Progenitor cell of endocrine pancreas (in vitro differentiated cells): ENCODE results near the gene VAMP8. TPM values are rescaled to one million over a fixed set of nuclear protein-coding genes. Genes with fewer than 3 reads are reported as not detected.

Source experiments
- DNase-seq: peaks from one replicate; pipeline ENCODE4 v3.0.0; 2021; ENCODE audit warnings: low spot score; ENCODE audit not compliant: unreplicated experiment
- H3K27ac Mint-ChIP-seq: 2 replicates; pipeline ENCODE4 v1.8.0; 2021; ENCODE audit warnings: mild to moderate bottlenecking, moderate library complexity, mixed read lengths
- H3K27me3 Mint-ChIP-seq: 2 replicates; pipeline ENCODE4 v1.8.0; 2021; ENCODE audit warnings: mixed read lengths
- H3K36me3 Mint-ChIP-seq: 2 replicates; pipeline ENCODE4 v1.8.0; 2022; ENCODE audit warnings: mixed read lengths; ENCODE audit not compliant: insufficient read depth
- H3K4me1 Mint-ChIP-seq: 2 replicates; pipeline ENCODE4 v1.8.0; 2021; ENCODE audit warnings: low read depth, mixed read lengths
- H3K4me3 Mint-ChIP-seq: 2 replicates; pipeline ENCODE4 v1.8.0; 2021; ENCODE audit warnings: low read depth, mild to moderate bottlenecking, moderate library complexity, mixed read lengths
- H3K9me3 Mint-ChIP-seq: 2 replicates; pipeline ENCODE4 v1.8.0; 2021; ENCODE audit warnings: low read depth, mixed read lengths
- total RNA-seq: library from RNA; stranded (reverse); gene quantifications from 2 replicates; pipeline ENCODE4 v1.2.1, GENCODE V29; 2021
- TF ChIP-seq, protein P1 (sequence below): fragments of 200-600 bp; sonication (generic); IDR thresholded peaks from one replicate; pipeline ENCODE4 v1.5.0; 2021; ENCODE audit warnings: antibody characterized with exemption, mild to moderate bottlenecking; ENCODE audit not compliant: unreplicated experiment

VAMP8 gene
- total RNA-seq, 1 donor from 2014 or later: 71.3 TPM

DNA sequence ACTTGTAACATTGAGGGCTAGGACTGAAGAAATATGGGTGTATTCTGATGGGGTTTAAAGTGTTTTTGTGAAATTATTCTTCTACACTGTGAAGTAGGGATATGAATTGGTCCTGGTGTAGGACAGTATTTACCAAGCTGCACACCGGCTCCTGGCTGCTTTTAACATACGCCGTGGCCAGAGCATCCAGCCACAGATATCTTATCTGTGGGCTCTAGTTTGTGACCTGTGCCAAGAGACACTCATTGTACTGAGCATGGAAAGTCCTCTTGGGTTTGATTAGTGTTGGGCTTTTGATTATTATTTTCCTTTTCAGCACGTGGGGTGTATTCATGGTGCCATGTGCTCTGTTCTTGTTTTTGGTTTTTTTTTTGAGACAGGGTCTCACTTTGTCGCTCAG, 46.6 kb downstream of the VAMP8 start:
- no peak overlapping the region for H3K4me3 Mint-ChIP-seq
- no peaks in the 10 kb centered on the region for H3K27me3 Mint-ChIP-seq
- no peaks in the 10 kb centered on the region for H3K9me3 Mint-ChIP-seq
- TF ChIP-seq, protein P1, sequence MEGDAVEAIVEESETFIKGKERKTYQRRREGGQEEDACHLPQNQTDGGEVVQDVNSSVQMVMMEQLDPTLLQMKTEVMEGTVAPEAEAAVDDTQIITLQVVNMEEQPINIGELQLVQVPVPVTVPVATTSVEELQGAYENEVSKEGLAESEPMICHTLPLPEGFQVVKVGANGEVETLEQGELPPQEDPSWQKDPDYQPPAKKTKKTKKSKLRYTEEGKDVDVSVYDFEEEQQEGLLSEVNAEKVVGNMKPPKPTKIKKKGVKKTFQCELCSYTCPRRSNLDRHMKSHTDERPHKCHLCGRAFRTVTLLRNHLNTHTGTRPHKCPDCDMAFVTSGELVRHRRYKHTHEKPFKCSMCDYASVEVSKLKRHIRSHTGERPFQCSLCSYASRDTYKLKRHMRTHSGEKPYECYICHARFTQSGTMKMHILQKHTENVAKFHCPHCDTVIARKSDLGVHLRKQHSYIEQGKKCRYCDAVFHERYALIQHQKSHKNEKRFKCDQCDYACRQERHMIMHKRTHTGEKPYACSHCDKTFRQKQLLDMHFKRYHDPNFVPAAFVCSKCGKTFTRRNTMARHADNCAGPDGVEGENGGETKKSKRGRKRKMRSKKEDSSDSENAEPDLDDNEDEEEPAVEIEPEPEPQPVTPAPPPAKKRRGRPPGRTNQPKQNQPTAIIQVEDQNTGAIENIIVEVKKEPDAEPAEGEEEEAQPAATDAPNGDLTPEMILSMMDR: no peak
- peaks cover 33% of the 10 kb centered on the region for H3K36me3 Mint-ChIP-seq
- no peak overlapping the region for H3K27ac Mint-ChIP-seq
- no peak for DNase-seq
- H3K4me1 Mint-ChIP-seq: no peaks in the 10 kb centered on the region

DNA sequence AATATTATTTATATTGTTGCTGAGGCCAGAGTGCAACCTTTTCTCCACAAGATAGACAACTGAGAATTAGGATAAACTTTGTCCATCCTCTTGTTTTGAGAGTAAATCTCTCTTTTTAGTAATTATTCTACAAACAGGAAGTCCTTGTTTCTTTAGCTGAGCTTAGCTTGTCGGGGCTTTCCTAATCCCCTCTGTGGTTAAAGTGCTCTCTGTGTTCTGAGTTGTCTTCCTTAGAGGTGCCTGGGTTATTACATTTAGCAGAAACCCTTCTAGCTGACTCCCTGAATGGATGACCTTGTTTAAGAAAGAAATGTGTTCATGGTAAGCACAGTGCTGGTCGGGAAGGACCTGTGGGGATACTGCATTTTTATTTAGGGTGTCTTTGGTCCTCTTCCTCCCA, 51.3 kb downstream of the VAMP8 start:
- no peak overlapping the region for H3K27ac Mint-ChIP-seq
- H3K4me1 Mint-ChIP-seq: no peaks in the 10 kb centered on the region
- no peak overlapping the region for H3K4me3 Mint-ChIP-seq
- no peaks in the 10 kb centered on the region for H3K27me3 Mint-ChIP-seq
- H3K9me3 Mint-ChIP-seq: no peaks in the 10 kb centered on the region
- no peak for DNase-seq
- H3K36me3 Mint-ChIP-seq: peaks cover 41% of the 10 kb centered on the region
- TF ChIP-seq, protein P1: no peak

DNA sequence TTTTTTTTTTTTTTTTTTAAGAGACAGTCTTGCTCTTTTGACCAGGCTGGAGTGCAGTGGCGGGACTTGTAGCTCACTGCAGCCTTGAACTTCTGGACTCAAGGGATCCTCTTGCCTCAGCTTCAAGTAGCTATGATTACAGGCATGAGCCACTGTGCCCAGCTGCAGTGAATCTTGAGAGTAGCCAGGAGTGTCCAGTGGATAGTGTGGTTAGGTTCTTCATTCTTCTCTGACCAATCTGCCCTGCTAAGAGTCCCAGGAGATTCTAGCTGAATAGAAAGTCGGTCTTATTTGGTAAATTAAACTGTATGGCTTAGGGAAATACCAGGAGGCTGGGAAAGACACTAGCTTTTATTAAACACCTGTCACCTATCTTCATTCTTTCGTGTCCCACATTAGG, 53.9 kb downstream of the VAMP8 start:
- H3K27me3 Mint-ChIP-seq: no peaks in the 10 kb centered on the region
- H3K9me3 Mint-ChIP-seq: no peaks in the 10 kb centered on the region
- H3K36me3 Mint-ChIP-seq: peaks cover 30% of the 10 kb centered on the region
- TF ChIP-seq, protein P1: no peak
- no peak overlapping the region for H3K27ac Mint-ChIP-seq
- H3K4me1 Mint-ChIP-seq: no peaks in the 10 kb centered on the region
- DNase-seq: no peak
- H3K4me3 Mint-ChIP-seq: no peak overlapping the region

Other genes starting within 250 kb of the VAMP8 start
- 64.2 and 65.5 TPM in 2 replicates for gene TGOLN2, start 249.6 kb upstream of the VAMP8 start, total RNA-seq
- gene RETSAT, start 223.1 kb upstream of the VAMP8 start, total RNA-seq: 22.8 and 23.1 TPM in 2 replicates
- gene ELMOD3, start 222.8 kb upstream of the VAMP8 start, total RNA-seq: 23.3 and 25.6 TPM in 2 replicates
- 56.1 and 56.5 TPM in 2 replicates for gene CAPG, start 167.2 kb upstream of the VAMP8 start, total RNA-seq
- gene SH2D6, start 158.9 kb upstream of the VAMP8 start, total RNA-seq: 0.29 and 0.71 TPM in 2 replicates
- gene MAT2A, start 38.4 kb upstream of the VAMP8 start, total RNA-seq: 281 and 304 TPM in 2 replicates
- gene GGCX, start 16.1 kb upstream of the VAMP8 start, total RNA-seq: 69.2 TPM in 2 replicates
- gene VAMP5, start 6.8 kb downstream of the VAMP8 start, total RNA-seq: 4.2 TPM in 2 replicates
- gene RNF181, start 18.2 kb downstream of the VAMP8 start, total RNA-seq: 82.3 and 85.7 TPM in 2 replicates
- 24.9 and 26.0 TPM in 2 replicates for gene TMEM150A, start 25.1 kb downstream of the VAMP8 start, total RNA-seq
- 67.1 and 71.0 TPM in 2 replicates for gene C2orf68, start 34.5 kb downstream of the VAMP8 start, total RNA-seq
- gene USP39, start 38.6 kb downstream of the VAMP8 start, total RNA-seq: 58.1 and 59.7 TPM in 2 replicates
- not detected in 2 replicates for gene SFTPB, start 90.6 kb downstream of the VAMP8 start, total RNA-seq
- gene GNLY, start 116.8 kb downstream of the VAMP8 start, total RNA-seq: not detected in 2 replicates
- 1.3 and 1.7 TPM in 2 replicates for gene ATOH8, start 176.4 kb downstream of the VAMP8 start, total RNA-seq